BJ (cell line): ENCODE measurements around the gene COL24A1. TPM values are rescaled to one million over a fixed set of nuclear protein-coding genes. Genes with fewer than 3 reads are reported as not detected.

Source experiments
- CTCF ChIA-PET: fragments of 350-600 bp; formaldehyde crosslinking; extraction: SDS; loops from one replicate; lab custom pipeline; 2021; ENCODE audit warnings: antibody characterized with exemption, inconsistent platforms; lab: Yijun Ruan, JAX
- POLR2A ChIA-PET: fragments of 300-600 bp; sonication (Branson Sonifier 250); formaldehyde crosslinking; extraction: SDS; loops from one replicate; lab custom pipeline; 2021; ENCODE audit warnings: antibody characterized with exemption; lab: Charles Lee
- DNase-seq: peaks from one replicate; pipeline ENCODE4 v3.0.0-alpha.2; 2011; ENCODE audit warnings: low read depth
- H3K27me3 ChIP-seq: 2 replicates; pipeline ENCODE4 v1.6.0; 2011; ENCODE audit warnings: low read length; ENCODE audit not compliant: control insufficient read depth, insufficient read depth
- H3K36me3 ChIP-seq: 2 replicates; pipeline ENCODE4 v1.5.1; 2011; ENCODE audit warnings: low read length; ENCODE audit not compliant: control insufficient read depth, insufficient read depth
- H3K4me3 ChIP-seq: 2 replicates; pipeline ENCODE4 v1.5.1; 2011; ENCODE audit warnings: low read depth, mild to moderate bottlenecking, control low read depth, low read length
- CTCF ChIP-seq: IDR thresholded peaks from 2 replicates; pipeline ENCODE4 v1.5.1; 2011; ENCODE audit warnings: low read depth, mild to moderate bottlenecking, control low read depth, inconsistent platforms, low read length, moderate library complexity; ENCODE audit not compliant: insufficient read depth
- polyA plus RNA-seq: library from polyadenylated mRNA; depleted of rRNA; stranded (reverse); fragments of >200 nt; gene quantifications from 2 replicates; pipeline ENCODE4 v1.2.3, GENCODE V29; 2011

The COL24A1 gene
- polyA plus RNA-seq, 1 experiment: 0.28 TPM

GRCh38 chr1:85952460-85952859, 204.1 kb downstream of the COL24A1 start:
- DNase-seq: no peak
- Histone ChIP-seq H3K36me3 (no peaks in the 10 kb centered on the region), H3K4me3 (no peak overlapping the region), H3K27me3 (peaks cover 1% of the 10 kb centered on the region; the same call in 1 of the 2 replicates)
- no peak for TF ChIP-seq CTCF
- CTCF ChIA-PET: interaction anchor here (1.6 kb wide), 1 partner anchor 66 kb away, joined by 3 read pairs; no protein-coding TSS in a partner anchor
- POLR2A ChIA-PET: no interaction called here

GRCh38 chr1:85947186-85947585, 209.4 kb downstream of the COL24A1 start:
- no peak for DNase-seq
- ChIA-PET CTCF (no interaction called here), POLR2A (no interaction called here)
- Histone ChIP-seq H3K27me3 (peaks cover 1% of the 10 kb centered on the region; the same call in 1 of the 2 replicates), H3K4me3 (no peak overlapping the region), H3K36me3 (no peaks in the 10 kb centered on the region)
- TF ChIP-seq CTCF: no peak

- no peak for DNase-seq
- H3K27me3 ChIP-seq: no peaks in the 10 kb centered on the region
- TF ChIP-seq CTCF: no peak
- ChIA-PET POLR2A (no interaction called here), CTCF (interaction anchor here (1.1 kb wide), 1 partner anchor 11 kb away, joined by 3 read pairs; no protein-coding TSS in a partner anchor)
- no peaks in the 10 kb centered on the region for H3K36me3 ChIP-seq
- no peak overlapping the region for H3K4me3 ChIP-seq
Observed at GRCh38 chr1:85943945-85944344, 212.6 kb downstream of the COL24A1 start.

GRCh38 chr1:85943526-85943925, 213.0 kb downstream of the COL24A1 start:
- no peak overlapping the region for H3K4me3 ChIP-seq
- POLR2A ChIA-PET: no interaction called here
- no peak for DNase-seq
- no peak for TF ChIP-seq CTCF
- H3K36me3 ChIP-seq: no peaks in the 10 kb centered on the region
- H3K27me3 ChIP-seq: no peaks in the 10 kb centered on the region
- CTCF ChIA-PET: interaction anchor here (1.1 kb wide), 1 partner anchor 11 kb away, joined by 3 read pairs; no protein-coding TSS in a partner anchor

- Histone ChIP-seq H3K36me3 (no peaks in the 10 kb centered on the region), H3K4me3 (no peak overlapping the region), H3K27me3 (no peaks in the 10 kb centered on the region)
- POLR2A ChIA-PET: no interaction called here
- TF ChIP-seq CTCF: no peak
- DNase-seq: peak; percentile 84
- CTCF ChIA-PET: no interaction called here
Observed at GRCh38 chr1:85940656-85941306, 215.8 kb downstream of the COL24A1 start.
